Daoy (cell line): ENCODE measurements around the gene TCTN1. TPM values are rescaled to one million over a fixed set of nuclear protein-coding genes. Genes with fewer than 3 reads are reported as not detected.
"Not testable (repeated sequence)": the region's sequence is repeated elsewhere in the genome, so short reads cannot be mapped to it uniquely, and the experiment has no call there.

Experiments
- DNase-seq: peaks from one replicate; pipeline ENCODE4 v3.0.0-alpha.2; 2015; ENCODE audit warnings: low read depth
- total RNA-seq: library from RNA; depleted of rRNA; stranded (reverse); fragments of >200 nt; shearing (Covaris generic); gene quantifications from 2 replicates; pipeline ENCODE4 v1.2.3, GENCODE V29; 2014

Gene TCTN1
- total RNA-seq, 1 experiment from 2014 or later: 23.0 TPM

DNA sequence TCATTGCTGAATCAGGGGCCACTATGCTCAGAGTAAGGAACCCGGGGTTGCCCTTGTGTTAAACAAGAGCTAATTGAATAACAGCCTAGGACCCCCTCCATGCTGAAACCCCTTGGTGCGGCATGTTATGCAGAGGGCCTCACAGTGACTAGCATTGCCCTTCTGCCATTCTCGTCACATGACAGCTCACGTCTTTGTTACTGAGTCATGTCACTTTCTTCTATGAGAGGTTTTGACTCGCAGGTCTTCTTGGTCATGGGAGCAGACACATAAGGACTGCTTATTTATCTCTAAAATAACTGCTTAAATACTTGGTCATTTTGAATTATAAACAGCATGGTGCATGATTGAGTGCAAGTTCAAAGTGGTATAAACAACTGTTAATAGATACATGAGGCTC, 24.9 kb downstream of the TCTN1 start:
- no peak for DNase-seq

DNA sequence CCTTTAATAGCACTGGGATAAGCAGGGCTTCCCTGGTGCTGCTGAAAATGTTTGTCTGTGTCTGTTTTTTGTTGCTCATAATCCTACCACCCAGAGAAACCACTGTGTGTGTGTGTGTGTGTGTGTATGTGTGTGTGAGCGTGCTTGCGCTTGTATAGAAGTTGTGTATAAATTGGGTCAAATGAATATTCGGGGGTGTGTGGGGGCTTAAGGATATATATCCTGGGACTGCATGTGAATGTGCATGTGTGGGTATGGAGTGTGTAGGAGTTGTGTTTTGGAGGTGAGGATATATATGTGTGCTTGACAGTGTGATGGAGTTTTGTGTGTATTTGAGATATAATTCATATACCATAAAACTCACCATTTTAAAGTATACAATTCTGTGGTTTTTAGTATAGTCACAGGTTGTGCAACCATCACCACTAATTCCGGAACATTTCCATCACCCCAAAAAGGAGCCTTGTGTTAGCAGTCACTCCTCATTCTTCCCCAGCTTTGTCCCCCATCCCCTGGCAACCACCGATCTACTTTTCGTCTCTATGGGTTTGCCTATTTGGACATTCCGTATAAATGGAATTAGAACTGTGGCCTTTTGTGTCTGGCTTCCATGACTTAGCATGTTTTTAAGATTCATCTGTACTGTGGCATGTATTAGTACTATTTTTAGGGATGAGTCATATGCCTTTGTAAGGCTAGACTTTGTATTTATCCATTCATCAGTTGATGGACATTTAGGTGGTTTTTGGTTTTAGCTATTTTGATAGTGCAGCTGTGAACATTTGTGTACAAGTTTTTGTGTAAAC, 25.6 kb downstream of the TCTN1 start:
- DNase-seq: no peak

DNA sequence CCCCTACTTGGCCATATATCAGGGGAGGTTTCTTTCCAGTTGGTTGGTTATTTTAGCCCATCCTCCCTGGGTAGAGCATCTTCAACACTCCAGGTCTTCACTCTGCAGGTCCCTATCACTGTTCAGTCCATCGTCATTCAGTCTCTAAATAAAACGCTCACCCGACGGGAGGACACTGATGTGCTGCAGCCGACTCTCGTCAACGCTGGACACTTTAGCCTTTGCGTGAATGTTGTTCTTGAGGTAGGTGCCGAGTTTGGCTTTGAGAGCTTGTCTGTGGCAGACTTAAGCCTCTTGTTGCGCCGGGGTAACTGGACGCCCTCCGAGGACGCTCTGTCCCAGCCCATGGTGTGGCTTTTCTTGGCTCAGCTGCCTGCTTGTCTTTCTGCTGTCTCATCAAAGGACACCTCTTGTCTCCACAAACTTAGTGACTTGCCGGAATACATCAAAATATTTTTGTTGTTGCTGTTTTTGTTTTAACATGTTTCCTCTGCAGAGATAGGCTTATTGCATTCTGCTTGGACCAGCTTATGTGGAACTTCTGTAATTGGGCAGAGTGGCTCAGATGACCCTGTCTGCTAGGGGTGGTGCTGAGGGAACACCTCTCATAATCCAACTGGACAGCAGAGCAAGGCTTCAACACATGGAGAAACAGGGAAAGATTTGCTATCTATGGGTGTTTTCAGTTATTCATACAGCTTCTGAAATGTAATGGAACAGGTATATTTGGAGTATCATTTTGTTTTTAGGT, 26.5 kb downstream of the TCTN1 start:
- no peak for DNase-seq

DNA sequence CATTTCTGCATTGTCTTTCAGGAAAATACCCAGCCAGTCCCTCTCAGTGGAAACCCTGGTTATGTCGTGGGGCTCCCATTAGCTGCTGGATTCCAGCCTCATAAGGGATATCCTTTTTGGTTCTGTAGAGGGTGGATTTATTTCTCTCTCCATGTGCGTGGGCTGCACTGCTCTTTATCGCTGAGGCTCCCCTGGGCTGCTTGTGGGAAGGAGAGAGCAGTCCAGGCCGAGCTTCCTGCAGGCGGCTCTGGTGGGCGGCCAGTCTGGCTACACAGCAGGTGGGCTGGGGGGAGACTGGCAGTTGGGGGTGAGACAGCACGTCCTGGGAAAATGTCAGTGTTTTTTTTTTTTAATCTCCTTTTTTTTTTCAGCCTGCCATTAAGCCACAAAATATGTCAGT, 27.6 kb downstream of the TCTN1 start:
- DNase-seq: peak; percentile 56

DNA sequence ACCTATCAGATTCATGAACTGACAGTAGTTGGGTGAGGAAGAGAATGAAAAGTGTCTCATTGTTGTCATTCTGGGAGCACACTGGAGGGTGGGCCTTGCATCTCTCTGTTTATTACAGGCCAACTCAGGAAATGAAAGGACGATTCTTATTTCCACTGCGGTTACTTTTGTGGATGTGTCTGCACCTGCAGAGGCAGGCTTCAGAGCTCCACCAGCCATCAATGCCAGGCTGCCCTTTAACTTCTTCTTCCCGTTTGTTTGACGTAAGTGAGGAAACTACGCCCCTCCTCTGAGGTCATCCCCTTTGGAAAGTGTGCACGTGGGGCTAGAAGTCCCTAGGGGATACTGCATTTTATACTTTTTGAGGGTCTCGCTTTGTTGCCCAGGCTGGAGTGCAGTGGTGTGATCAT, 33.7 kb downstream of the TCTN1 start:
- DNase-seq: no peak

DNA sequence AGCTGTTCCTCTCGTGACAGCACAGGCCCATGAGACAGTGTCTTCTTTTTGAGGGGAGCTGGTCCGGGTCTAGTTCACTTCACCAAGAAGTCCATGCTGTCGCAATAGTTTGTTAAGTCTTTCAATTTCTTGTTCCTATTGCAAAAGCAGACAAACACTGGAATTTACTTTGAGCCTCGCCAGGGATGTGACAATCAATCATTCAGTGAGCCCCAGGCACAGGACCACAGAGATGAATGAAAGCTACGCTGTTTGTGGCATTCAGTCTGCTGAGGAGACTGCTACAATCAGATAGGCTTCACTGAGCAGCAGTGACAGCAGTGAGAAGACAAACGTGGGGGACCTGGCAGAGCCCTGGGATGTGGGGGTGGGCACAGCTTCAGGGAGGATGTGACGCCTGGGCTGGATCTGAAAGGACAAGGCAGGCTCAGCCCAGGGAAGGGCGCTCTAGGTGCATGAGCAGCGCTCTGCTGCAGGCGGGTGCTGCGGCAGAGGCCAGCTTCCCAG, 35.5 kb downstream of the TCTN1 start:
- no peak for DNase-seq

DNA sequence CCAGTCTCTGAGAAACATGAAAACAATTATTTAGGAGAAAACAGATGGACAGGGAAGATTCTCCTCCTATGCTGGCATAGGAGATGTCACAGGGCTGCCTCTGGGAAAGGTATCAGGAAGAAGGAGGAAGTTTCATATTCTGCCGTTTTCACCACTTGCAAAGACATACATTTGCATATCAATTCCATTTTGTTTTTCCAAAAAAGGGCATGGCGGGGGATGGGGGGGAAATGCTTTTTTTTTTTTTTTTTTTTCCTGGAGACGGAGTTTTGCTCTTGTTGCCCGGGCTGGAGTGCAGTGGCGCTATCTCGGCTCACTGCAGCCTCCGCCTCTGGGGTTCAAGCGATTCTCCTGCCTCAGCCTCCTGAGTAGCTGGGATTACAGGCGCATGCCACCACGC, 40.3 kb downstream of the TCTN1 start:
- not testable (repeated sequence) for DNase-seq

DNA sequence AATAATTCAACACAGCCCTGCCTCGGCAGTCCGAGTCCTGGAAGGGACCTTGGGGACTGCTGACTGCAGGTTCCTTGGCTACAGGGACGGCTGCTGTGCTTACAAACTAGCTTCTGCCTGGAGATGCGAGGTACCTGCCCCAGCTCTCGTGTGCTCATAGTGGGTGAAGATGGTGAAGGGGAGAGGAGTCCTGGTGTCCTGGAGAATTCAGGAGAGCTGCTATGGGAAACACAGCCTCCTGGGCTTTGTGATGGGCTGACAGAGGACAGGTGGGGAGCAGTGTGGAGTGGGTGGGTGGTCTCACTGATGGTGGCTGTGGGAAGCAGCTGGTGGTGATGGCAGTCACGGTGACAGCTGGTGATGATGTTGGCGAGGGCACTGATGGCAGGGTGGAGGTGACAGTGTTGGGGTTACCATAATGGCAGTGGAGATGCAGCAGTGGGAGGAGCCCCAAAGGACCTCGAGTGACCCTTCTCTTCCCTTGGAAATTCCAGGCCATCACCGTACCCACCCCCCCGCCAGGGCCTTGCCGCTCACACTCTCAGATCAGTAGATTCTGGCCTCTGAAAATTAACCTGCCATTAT, 42.2 kb downstream of the TCTN1 start:
- DNase-seq: no peak

DNA sequence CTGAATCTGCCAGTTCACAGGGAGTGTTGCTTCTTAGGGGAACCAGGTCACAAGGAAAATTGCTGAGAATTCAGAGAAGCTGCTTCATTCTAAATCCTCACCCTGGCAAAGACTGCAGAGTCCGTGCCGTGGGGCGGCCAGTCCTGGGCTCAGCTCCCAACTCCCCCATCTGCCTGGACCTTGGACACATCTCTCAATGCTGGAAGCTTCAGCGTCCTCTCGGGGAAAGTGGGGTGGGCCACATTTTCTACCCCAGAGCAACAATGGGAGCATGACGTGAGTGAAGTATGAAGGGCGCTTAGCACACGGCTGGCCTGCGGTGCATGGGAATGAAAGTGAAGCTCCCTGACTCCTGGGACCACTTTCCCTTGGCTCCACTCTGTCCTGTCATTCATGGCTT, 43.8 kb downstream of the TCTN1 start:
- DNase-seq: no peak

DNA sequence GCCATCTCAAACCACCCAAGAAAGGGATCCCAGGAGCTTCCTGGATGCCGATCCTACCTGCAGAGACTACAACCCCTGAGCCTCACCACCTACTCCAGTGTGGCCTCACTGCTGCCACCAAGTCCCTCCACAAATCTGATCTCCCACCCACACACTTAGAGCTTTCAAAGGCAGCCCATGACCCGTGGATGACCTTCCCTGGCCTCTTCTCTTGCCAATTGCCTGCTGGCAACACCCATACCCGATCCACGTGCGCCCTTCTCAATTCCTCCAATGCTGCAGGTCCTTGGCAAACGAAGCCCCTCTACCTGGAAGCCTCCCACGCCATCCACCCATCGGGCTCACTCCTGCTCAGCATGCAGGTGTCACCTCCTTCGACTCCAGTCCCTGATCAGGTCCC, 44.3 kb downstream of the TCTN1 start:
- no peak for DNase-seq

DNA sequence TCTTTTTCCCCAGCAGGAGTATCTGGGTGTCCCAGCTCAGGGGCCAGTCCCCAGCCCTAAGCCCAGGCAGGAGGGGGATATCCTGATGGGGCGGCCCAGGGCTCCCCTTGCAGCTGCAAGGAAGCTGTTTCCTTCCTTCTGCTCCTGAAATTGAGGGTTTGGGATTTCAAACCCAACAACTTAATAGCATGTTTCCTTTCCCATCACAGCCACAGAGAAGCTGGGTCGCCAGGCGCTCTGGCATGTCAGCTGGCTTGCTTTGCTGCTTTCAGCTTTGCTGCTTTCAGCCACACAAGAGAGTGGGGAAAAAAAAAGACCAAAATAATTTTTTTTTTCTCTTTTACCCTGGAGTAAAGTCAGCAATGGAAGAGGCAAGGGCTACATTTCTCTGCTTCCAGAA, 44.9 kb downstream of the TCTN1 start:
- DNase-seq: no peak

DNA sequence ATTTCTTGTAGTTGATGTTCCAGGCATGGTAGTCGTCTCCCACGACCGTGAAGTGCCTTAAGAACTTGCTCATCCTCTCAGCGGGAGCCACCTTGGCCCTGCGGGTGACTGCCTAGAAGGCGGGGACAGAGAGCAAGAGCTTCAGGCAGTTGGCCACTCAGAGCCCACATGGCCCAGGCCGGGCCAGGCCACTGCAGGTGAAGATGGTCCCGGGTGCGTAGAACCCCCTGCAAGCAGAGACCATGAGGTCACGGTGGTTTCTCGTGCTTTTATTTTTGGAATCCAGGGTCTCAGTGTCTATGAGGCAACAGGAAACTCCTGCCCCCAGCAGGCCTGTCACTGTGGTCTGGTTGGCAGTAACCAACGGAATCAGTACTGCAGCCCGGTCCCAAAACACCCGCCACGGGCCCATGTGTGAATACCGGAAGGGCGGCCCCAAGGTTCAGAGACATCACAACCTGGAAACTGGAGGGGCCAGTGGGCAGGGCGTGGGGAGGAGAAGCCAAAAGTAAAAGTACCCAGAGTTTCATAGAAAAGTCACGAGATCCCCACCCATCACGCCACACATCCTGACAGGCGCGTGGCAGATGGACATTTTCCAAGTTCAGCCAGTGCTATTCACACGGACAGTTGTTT, 47.5 kb downstream of the TCTN1 start:
- no peak for DNase-seq

DNA sequence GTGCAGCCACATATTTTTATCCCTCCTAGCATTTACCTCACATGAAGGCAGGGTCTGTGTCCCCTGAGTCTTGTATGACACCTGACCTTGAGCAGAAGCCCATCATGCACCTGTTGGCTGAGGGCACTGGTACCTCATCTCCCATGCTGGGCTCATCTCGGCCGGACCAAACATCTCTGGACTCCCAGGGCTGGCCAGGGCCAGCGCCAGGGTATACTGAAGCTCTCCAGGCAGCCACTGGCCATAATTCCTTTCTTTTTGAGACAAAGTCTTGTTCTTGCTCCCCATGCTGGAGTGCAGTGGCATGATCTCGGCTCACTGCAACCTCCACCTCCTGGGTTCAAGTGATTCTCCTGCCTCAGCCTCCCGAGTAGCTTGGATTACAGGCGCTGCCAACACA, 53.0 kb downstream of the TCTN1 start:
- DNase-seq: no peak

DNA sequence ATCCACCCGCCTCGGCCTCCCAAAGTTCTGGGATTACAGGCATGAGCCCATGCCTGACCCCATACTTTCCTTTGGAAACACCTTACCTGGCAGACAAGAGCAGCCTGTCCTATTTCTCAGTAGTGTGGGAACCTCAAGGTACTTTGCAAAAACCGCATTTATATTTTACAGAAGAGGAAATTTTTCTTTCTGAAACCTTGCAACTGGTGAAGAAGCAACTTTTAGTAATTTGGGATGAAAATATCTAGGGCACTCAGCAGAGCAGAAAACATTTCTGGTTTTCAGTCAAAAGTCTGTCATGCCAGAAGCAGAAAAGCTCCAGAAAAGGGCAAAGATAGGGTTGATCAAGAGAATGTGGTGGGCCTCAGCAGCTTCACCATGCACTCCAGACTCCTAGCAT, 53.7 kb downstream of the TCTN1 start:
- DNase-seq: no peak

DNA sequence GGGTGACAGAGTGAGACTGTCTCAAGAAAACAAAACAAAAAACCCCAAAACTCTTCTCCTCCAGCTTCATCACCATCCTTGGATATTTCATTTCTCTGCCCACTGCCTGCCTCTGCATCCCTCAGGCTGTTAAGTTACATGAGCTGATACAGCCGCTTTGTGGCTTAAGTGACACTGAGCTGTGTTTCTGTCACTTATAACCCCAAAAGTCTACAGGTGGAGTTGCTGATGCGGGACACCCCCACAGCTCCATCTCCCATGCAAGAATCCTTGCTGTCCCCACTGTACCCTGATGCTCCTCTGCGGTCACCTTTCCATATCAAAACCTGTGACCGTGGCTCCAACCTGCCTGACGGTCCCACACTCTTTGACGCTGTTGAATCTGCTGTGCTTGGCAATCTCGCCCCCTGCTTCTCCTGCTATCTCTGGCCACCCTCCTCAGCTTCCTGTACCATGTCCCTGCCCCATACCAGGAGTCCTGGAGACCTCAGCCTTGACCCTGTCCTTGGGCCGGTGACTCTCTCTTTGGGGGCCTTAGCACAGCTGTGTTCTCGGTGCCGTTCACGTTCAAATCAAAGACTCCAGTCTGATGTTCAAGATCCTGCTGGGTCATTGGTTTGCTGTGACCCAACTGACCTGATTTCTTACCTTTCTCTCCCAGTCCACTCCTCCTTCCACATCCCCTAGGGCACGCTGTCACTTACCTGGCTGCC, 54.7 kb downstream of the TCTN1 start:
- DNase-seq: no peak

DNA sequence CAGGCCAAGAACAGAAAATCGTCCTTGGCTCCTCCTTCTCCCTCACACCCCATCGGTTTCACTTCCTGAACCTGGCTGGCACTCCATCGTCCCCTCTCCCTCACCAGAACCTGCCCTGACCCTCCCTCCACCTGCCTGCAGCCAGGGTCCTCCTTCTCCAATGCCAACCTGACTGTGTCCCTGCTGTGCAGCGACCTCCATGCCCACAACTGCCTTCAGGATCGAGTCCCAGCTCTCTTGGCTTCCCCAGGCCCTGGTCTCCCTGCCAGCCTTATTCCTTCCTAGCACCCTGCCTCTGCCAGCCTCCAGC, 55.2 kb downstream of the TCTN1 start:
- no peak for DNase-seq

DNA sequence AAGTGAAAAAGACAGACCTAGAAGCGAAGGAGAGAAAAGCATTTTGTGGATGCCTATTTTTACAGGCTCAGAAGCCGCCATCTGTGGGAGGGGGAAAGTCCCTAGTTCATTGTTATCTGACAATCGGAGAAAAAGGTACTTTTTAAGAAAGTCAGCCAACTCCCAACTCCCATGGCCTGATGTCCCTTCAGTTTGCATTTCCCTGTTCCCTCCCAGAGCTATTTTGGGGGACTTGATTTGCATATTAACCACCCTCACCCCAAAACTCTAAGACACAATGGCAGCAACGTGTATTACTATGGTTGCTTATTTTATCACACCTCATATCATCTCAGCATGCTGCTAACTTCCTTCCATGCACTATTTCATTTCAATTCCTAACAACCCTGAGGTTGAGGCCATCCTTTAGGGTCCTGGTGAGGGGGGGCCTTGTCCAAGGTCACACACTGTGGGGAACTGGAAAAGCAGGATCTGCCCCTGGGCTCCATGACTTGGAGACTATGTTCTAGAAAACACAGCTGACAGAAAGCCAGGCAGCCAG, 56.3 kb downstream of the TCTN1 start:
- no peak for DNase-seq

DNA sequence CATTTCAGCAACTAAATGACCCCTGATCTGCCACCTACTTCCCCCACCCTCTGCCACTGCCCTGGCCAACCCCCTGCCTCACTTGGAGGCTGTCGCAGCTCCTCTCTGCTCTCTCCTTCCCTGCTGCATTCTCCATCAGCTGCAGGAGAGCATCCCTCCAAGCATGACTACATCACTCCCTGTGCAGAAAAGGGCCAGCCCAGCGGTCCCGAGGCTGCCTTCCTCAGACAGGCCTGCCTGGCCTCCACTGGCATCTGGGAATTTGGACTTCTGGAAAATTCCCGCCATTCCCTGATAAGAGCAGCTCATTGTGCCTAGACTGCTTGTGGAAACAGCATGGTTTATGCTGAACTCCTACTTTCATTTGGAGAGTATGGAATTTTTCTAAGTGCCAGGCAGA, 62.2 kb downstream of the TCTN1 start:
- DNase-seq: no peak

DNA sequence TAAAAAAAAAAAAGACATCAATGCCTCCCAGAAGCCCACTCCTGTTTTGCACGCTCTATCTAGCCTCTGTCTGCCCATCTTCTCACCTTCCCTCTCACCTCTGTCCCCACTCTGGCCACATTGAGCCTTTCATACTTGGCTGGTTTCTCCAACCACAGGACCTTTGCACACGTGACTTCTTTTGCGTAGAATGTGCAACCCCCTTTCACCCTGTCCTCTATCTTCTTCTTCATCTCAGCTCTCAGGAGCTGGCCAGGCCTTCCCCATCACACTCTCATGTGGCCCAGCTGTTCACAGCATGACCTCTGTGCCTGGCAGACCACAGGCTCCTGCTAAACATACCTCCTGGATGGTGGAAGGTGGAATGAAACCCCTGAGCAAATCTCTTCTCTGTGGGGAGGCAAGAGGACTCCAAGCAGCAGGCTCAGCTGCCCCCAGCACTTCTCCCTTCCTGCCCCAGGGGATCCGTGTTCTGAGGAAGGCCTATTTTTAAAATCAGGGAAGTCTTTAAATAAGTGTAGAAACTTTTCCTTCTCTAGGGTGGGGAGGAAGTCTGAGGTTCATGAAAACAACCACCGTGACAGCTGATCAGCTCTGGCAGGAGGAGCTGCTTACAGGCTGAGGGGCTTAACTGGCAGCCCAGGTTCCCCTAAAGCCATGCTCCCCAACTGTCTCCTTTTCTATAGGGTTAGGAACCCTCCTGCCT, 63.4 kb downstream of the TCTN1 start:
- DNase-seq: no peak

DNA sequence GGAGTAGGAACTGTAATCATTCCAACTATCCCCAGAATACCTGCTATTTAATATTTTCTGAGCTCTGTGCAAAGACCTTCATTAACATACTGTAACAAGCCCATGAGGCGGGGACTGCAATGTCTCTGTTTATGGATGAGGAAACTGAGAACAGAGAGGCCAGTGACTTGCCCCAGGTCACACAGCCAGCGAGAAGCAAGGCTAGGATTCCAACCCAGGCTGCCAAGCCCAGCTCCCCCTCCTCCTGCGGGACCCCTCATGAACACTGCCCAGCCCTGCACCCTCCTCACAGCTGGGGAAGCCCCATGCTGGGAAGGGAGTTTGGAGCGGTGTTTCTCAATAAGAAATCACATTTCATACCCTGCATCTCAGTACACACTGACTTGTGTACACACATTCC, 64.1 kb downstream of the TCTN1 start:
- no peak for DNase-seq

DNA sequence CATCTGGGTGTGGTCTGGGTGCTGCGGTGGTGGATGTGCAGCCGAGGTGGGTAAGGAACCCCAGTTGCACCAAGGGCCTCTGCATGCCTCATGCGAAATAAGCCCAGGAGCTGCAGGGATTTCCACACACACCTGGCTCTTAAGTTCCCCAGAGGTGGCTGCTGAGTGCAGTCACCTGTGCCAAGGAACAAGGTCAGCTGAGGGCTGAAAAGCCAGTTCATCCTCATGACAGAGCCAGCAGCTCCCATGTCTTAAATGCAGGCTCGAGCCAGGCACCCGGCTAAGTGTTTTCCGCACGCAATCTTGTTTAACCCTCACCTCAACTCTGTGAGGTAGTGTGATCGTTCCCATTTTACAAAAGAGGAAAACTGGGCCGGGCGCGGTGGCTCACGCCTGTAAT, 65.3 kb downstream of the TCTN1 start:
- no peak for DNase-seq
